GM18517 (cell line): ENCODE data around the gene PTGR2.
"Not testable (repeated sequence)": the region's sequence is repeated elsewhere in the genome, so short reads cannot be mapped to it uniquely, and the experiment has no call there.

Experiments used
- ATAC-seq: cut with Tn5 transposase; IDR thresholded peaks from one replicate; pipeline ENCODE4 v1.9.1; 2021; ENCODE audit warnings: mild to moderate bottlenecking, moderate library complexity; ENCODE audit not compliant: unreplicated experiment

PTGR2 gene

DNA sequence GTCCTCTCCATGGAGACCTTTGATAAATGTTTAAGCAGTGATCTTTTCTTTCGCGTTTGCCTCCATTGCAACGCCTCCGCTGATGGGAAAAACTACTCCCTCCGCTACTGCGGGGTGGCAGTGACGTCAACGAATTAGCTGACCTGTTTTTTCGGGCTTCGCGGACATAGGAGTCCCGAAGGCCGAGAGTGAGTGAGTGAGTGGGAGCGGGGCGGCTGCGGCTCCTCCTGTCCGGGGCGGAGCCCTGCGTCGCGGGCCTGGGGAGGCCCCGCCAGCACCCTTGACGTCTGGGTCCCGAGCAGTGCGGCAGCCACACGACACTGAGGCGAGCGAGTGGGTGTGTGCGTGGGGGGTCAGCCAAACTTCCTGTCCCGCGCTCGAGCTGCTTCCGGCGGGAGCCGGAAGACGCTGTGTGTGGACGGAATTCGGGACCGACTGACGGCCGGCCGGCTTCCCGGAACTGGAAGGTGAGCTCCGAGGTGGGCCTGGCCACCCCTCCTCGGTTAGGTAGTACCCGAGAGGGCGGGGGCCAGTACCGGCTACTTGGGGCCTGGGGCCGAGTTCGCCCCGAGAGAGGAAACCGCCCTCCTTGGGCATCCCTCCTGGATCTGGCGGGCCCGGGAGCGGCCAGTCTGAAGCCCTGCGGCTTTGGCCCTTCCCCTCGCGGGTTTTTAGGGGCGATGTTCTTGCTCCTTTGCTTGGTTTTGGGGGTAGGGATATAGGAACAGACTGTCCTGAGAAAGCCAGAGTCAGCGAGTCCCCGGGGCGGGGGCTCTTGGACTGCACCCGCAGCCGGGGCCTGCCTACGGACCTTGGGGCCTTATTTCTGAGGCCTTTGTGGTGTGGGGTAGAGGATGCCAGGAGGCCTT is 35.1 kb downstream of the PTGR2 start, which contains the start of gene ZNF410:
Gene ZNF410, plus strand, starts transcription at position 411 of the 869 bp plus-strand sequence. CDS start 5,317 bp downstream, outside the sequence.
- ATAC-seq = peak; percentile 80

DNA sequence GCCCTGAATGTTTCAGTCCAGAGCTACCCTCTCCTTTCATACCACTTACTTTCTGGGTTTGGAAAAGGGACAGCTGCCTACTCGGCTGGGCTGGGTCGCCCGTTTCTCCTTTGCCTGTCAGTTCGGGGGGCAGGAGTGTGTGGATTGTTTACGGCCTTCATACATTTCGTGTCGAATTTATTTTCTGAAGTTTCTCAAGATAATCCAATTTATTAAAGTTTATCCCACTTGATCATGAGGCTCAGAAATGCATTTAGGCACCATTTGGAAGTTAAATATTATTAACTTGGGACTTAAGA is 35.6 kb downstream of the PTGR2 start:
- no peak for ATAC-seq

DNA sequence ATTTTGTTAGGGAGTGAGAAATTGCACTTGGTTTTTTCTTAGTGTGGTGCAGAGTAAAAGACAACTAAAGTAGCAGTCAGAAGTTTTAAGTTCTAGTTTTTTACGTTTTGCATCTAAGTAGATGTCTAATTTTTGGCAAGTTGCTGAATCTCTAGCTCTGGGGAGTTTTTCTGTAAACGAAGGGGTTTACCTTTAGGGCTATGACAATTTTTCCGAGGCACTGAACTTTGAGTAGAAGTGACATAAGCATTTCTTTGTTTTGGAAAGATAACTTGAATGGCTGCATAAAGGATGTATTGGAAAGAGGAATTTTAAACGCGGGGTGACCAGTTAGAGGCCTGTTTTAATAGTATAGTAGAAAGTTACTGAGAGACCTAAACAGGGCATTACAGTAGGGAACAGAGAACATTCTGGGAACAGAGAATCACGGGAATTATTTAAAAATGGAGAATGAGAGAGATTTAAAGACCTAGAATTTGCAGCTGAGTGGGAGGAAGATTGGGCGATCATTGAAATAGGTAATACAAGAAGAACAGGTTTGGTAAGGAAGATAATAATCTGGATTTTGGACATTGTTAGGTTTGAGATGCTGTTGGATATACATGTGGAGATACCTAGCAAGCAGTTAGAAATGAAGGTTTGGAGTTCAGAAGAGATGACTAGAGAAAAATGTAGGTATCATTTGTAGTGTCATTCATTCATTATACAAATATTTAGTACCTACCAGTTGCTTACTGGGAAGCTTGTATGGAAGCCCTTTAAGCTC is 36.2 kb downstream of the PTGR2 start:
- ATAC-seq = no peak

DNA sequence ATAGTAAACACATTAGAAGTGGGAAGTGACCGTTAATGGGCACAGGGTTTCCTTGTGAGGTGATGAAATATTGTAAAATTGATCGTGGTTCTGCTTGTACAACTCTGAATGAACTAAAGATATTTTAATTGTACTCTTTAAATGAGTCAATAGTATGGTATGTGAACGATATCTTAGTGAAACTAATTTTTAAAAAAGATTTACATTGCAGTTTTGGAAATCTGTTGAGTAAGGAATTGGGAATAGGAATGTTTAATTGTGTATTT is 36.8 kb downstream of the PTGR2 start:
- ATAC-seq = no peak

DNA sequence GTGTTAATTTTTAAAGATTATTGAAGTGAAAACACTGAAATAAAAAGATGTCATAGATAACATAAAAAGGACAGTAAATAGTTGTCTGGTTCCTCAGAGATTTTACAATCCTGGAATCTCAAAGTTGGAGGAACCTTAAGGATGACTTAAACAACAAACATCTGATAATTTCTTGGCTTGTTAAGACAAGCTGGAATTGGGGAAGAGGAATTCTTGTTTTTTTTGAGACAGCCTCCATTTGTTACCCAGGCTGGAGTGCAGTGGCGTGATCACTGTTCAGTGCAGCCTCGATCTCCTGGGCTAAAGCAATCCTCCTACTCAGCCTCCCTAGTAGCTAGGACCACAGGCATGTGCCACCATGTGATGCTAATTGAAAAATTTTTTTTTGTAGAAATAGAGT is 37.3 kb downstream of the PTGR2 start:
- ATAC-seq = no peak

DNA sequence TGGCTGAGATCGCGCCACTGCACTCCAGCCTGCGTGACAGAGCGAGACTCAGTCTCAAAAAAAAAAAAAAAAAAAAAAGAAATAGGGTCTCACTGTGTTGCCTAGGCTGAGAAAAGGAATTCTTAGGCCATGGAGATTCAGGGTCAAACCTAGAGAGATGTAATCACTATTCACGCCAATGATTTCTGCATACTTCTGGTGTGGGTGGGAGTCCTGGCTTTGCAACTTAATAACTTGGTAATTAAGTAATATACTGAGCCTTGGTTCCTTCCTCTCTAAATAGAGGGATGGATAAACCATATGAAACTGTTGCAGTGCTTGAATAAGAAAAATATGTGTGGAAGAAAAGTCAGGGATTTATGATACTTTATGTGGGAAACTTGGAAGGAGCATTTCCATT is 37.7 kb downstream of the PTGR2 start:
- ATAC-seq = no peak

DNA sequence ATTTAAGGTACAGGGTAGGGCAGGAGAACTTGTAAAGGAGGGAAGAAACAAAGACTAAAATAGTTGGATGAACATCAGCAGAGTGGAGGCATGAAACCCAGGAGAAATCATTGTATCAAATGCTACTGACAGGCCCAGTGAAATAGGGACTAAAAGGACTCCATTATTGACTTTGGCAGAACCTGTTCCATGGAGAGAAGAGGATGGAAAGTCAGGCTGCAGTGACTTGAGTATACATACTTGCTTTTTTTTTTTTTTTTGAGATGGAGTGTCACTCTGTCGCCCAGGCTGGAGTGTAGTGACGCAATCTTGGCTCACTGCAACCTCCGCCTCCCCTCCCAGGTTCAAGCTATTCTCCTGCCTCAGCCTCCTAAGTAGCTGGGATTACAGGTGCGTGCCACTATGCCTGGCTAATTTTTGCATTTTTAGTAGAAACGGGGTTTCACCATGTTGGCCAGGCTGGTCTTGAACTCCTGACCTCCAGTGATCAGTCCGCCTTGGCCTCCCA is 42.6 kb downstream of the PTGR2 start:
- ATAC-seq = not testable (repeated sequence)

DNA sequence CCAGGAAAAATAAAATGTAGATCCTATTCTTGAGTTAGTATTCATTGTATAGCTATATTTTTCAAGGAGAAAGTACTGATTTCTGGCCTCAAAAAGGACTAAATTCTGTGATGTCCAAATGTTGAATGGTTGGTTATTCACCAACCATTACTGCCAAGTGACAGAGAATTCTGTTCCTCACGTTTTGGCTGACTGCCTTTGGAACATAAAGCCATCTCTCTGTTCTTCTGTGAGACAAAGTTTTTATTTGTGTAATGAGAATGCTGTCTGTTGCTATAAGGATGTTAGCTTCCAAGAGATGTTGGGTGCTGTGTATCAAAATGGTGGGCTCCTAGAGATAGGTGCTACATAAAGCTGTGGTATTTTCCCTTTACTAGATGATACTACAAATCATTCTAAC is 44.3 kb downstream of the PTGR2 start:
- ATAC-seq = no peak

DNA sequence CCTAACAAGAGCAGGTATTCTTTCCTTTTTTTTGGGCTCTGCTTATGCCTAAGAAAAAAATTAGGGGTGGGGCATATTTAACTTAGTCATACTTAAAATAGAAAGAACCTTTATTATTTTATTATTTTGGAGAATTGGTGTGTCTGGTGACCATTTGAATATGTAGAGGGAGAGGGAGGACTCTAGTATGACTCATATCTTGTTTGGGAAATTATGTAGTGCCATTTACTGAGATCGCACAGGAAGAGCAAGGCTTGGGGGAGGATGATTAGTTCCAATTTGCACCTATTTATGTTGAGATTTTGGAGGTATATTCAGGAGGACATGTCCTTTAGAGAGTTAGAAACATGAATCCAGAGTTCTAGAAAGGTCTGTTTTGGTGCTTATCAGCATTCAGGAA is 44.9 kb downstream of the PTGR2 start:
- no peak for ATAC-seq

DNA sequence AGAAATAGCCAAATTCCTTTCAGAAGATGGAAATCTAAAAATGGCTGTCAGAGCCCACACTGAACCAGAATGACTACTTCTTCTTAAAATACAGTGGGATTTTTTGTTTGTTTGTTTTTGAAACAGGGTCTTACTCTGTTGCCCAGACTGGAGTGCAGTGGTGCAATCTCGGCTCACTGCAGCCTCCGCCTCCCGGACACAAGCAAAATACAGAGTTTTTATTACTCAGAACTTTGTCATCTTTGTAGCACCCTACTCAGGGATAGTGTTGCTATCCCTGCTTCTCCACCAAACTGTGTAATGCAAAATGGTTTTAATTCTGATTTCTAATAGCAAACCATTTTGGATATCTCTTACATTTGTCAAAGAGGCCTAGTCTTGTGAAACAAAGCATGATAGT is 51.4 kb downstream of the PTGR2 start:
- ATAC-seq = no peak

DNA sequence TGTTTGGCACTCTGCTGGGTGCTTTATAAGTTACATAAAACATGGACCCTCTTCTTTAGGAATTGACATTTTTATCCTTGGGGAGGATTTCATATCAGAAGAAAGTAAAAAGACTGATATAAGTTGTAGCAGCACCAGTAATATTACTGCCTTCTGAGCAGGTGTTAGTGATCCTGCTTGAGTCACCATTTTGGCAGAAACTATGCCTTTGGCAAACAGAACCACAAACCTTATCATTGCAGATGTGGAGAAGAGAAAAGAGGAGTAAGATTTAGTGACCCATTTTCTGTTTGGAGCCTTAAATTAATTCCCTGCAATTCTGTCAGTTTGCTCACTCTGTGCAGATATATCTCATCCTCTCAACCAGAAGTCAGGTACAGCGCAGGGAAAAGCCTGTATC is 58.0 kb downstream of the PTGR2 start:
- ATAC-seq = no peak

DNA sequence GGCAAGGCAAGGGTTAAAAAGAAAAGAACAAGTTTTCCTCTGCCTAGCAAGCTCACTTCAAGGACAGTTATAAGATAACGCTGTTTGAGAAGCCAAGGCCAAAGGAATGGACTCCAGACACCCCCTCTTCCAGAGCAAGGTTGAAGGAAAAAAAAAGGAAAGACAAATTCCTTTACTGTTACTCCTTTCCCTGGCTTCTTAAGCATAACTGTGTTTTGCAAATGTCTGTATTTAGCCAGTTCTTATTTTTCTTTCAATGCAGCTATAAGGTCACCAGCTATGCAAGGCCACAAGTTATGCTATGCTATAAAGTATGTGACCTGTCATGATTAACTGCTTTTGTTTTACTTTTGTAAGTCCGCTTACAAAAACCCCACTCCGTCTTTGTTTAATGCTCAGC is 61.6 kb downstream of the PTGR2 start:
- ATAC-seq = no peak

DNA sequence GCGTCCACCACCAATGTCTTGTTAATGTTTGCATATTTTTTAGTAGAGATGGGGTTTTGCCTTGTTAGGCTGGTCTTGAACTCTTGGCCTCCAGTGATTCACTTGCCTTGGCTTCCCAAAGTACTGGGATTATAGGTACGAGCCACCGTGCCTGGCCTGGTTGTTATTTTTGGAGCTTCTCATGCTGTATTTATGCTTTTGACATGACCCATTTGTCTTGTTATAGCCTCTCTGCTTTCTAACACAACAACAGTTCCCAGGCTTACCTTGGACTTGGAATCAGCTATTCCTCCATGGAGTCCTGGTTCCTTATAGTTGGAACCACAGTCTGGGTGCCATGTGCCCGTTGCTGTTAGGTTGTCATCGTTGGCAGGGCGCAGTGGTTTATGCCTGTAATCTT is 64.7 kb downstream of the PTGR2 start:
- ATAC-seq = no peak

DNA sequence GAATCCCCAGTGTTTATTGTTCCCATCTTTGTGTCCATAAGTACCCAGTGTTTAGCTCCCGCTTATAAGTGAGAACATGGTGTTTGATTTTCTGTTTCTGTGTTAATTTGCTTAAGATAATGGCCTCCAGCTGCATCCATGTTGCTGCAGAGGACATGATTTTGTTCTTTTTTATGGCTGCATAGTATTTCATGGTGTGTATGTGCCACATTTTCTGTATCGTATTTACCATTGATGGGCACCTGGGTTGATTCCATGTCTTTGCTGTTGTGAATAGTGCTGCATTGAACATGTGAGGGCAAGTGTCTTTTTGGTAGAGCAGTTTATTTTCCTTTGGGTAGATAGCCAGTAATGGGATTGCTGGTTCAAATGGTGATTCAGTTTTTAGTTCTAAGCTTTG is 67.8 kb downstream of the PTGR2 start:
- not testable (repeated sequence) for ATAC-seq

DNA sequence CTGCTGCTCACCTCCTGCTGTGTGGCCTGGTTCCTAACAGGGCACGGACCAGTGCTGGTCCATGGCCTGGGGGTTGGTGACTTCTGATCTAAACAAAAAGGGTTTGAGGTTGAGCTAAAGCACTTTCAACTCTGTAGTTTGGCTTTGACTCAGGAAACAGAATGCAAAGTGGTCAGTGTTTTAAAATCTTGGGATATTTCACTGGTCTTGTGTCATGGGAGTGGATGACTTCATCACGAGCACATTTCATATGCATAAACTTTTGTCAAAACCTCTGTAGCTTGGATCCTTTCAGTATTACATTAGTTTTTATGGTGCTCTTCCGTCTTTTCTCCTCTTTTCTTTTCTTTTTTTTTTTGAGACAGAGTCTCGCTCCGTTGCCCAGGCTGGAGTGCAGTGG is 72.7 kb downstream of the PTGR2 start:
- ATAC-seq = no peak
